Activated CD4-positive, alpha-beta memory T cell treated with anti-CD3 and anti-CD28 coated beads for 36 hours (primary cell): ENCODE measurements around the gene PDAP1. TPM values are rescaled to one million over a fixed set of nuclear protein-coding genes. Genes with fewer than 3 reads are reported as not detected.
A peak's percentile ranks its signal among the peaks of the same experiment; 100 is the strongest.

ENCODE experiments used
- CTCF ChIA-PET: fragments of 350-600 bp; sonication (Branson Sonifier 250); formaldehyde crosslinking; loops from one replicate; lab custom pipeline; 2021; ENCODE audit warnings: antibody characterized with exemption, inconsistent platforms; lab: Charles Lee
- POLR2A ChIA-PET: fragments of 350-600 bp; sonication (Branson Sonifier 250); formaldehyde crosslinking; loops from one replicate; lab custom pipeline; 2021; ENCODE audit warnings: antibody characterized with exemption; lab: Charles Lee
- DNase-seq: peaks from one replicate; pipeline ENCODE4 v3.0.0-alpha.2; 2020
- H3K27ac Mint-ChIP-seq: one replicate; pipeline ENCODE4 v1.8.0; 2021; ENCODE audit warnings: mixed read lengths
- H3K27me3 Mint-ChIP-seq: one replicate; pipeline ENCODE4 v1.8.0; 2021; ENCODE audit warnings: mixed read lengths
- H3K36me3 Mint-ChIP-seq: one replicate; pipeline ENCODE4 v1.8.0; 2021; ENCODE audit warnings: mixed read lengths
- H3K4me1 Mint-ChIP-seq: one replicate; pipeline ENCODE4 v1.8.0; 2021; ENCODE audit warnings: low read depth, mixed read lengths
- H3K4me3 Mint-ChIP-seq: one replicate; pipeline ENCODE4 v1.8.0; 2021; ENCODE audit warnings: mild to moderate bottlenecking, mixed read lengths
- H3K9me3 Mint-ChIP-seq: one replicate; pipeline ENCODE4 v1.8.0; 2021; ENCODE audit warnings: mixed read lengths
- intact Hi-C: fragments of 100-400 bp; cut with micrococcal nuclease; formaldehyde crosslinking; loops from one replicate; pipeline ENCODE4 v1.15.1; 2023
- total RNA-seq, 2 experiments: library from RNA; stranded (reverse); gene quantifications; one replicate each; pipeline ENCODE4 v1.2.3, GENCODE V29; 2021

The PDAP1 gene
- total RNA-seq, 2 experiments from 2014 or later, result 149 to 162 TPM

DNA sequence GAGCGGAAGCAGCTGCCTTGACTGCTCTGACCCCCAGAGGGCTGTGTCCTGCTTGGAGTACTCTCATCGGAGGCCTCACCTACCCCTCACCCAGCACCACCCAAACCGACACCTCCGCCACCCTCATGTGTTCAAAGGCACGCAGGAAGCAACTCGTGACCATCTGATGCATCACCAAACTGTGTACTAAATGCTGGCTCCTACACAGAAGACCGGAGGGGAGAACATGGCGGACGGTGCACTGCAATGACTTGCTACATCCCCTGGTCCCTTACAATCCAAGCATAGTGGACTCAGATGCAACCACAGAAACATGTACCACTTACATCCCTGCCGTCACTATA, 3.4 kb downstream of the PDAP1 start:
- Mint-ChIP-seq H3K36me3 (peaks cover 39% of the 10 kb centered on the region), H3K27ac (no peak overlapping the region), H3K27me3 (no peaks in the 10 kb centered on the region), H3K4me3 (no peak overlapping the region), H3K9me3 (no peaks in the 10 kb centered on the region), H3K4me1 (peaks cover 27% of the 10 kb centered on the region)
- DNase-seq, result no peak
- intact Hi-C loops, result loop anchor here (10.0 kb wide), 1 partner anchor 150 kb away; the partner anchor contains the start of genes FAM200A and ZNF655
- ChIA-PET CTCF (interaction anchor here (1.2 kb wide), 1 partner anchor 13 kb away, joined by 3 read pairs; no protein-coding TSS in a partner anchor), POLR2A (no interaction called here)

GRCh38 chr7:99404235-99404976, 4.0 kb downstream of the PDAP1 start:
- peaks cover 24% of the 10 kb centered on the region for H3K4me1 Mint-ChIP-seq
- no peak for DNase-seq
- H3K4me3 Mint-ChIP-seq, result no peak overlapping the region
- no peaks in the 10 kb centered on the region for H3K27me3 Mint-ChIP-seq
- CTCF ChIA-PET, result interaction anchor here (1.2 kb wide), 1 partner anchor 12 kb away, joined by 3 read pairs; no protein-coding TSS in a partner anchor
- no peaks in the 10 kb centered on the region for H3K9me3 Mint-ChIP-seq
- intact Hi-C loops, result loop anchor here (10.0 kb wide), 1 partner anchor 150 kb away; the partner anchor contains the start of genes FAM200A and ZNF655
- no peak overlapping the region for H3K27ac Mint-ChIP-seq
- POLR2A ChIA-PET, result no interaction called here
- H3K36me3 Mint-ChIP-seq, result peaks cover 36% of the 10 kb centered on the region

- peaks cover 32% of the 10 kb centered on the region for H3K36me3 Mint-ChIP-seq
- no peaks in the 10 kb centered on the region for H3K27me3 Mint-ChIP-seq
- H3K27ac Mint-ChIP-seq, result no peak overlapping the region
- no peak for DNase-seq
- CTCF ChIA-PET, result no interaction called here
- peaks cover 24% of the 10 kb centered on the region for H3K4me1 Mint-ChIP-seq
- H3K9me3 Mint-ChIP-seq, result no peaks in the 10 kb centered on the region
- intact Hi-C loops, result loop anchor here (10.0 kb wide), 1 partner anchor 151 kb away; the partner anchor contains the start of genes FAM200A and ZNF655
- no peak overlapping the region for H3K4me3 Mint-ChIP-seq
- POLR2A ChIA-PET, result interaction anchor here (2.3 kb wide), 1 partner anchor 10 kb away, joined by 7 read pairs; no protein-coding TSS in a partner anchor
Observed at GRCh38 chr7:99403764-99404163, 4.6 kb downstream of the PDAP1 start.

DNA sequence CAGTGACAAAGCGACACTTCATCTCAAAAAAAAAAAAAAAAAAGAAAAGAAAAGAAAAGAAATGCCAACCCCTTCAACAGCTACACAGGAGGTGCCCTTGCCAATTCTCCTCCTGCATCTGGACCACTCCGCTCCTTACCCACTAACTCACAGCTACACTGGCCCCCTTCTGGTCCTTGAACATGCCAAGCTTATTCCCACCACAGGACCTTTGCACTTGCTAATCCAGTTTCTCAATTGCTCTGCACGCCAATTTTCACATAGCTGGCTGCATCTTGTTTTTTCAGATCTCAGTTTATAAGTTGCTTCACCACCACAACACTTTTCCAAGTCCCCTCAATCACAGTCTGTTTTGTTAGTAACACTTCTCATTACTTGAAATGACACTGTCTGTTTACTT, 5.5 kb downstream of the PDAP1 start:
- Mint-ChIP-seq H3K4me3 (no peak overlapping the region), H3K36me3 (peaks cover 37% of the 10 kb centered on the region), H3K27ac (no peak overlapping the region), H3K9me3 (no peaks in the 10 kb centered on the region), H3K4me1 (peaks cover 26% of the 10 kb centered on the region), H3K27me3 (no peaks in the 10 kb centered on the region)
- no peak for DNase-seq
- ChIA-PET POLR2A (interaction anchor here (2.3 kb wide), 1 partner anchor 9 kb away, joined by 7 read pairs; no protein-coding TSS in a partner anchor), CTCF (no interaction called here)
- intact Hi-C loops, result loop anchor here (10.0 kb wide), 1 partner anchor 152 kb away; the partner anchor contains the start of genes FAM200A and ZNF655

- intact Hi-C loops, result no loop called here
- POLR2A ChIA-PET, result interaction anchor here (0.6 to 2.7 kb wide), 6 partner anchors 8 to 100 kb away, joined by 3 to 11 read pairs (median 4); partner anchors contain the start of genes BUD31, PDAP1 and ZNF394
- Mint-ChIP-seq H3K9me3 (no peaks in the 10 kb centered on the region), H3K4me1 (peaks cover 8% of the 10 kb centered on the region), H3K4me3 (no peak overlapping the region), H3K36me3 (peaks cover 50% of the 10 kb centered on the region), H3K27me3 (no peaks in the 10 kb centered on the region), H3K27ac (peak overlapping the region; percentile 50)
- CTCF ChIA-PET, result no interaction called here
- DNase-seq, result no peak
Observed at GRCh38 chr7:99399597-99399996, 8.8 kb downstream of the PDAP1 start.

- intact Hi-C loops, result no loop called here
- Mint-ChIP-seq H3K4me1 (peaks cover 5% of the 10 kb centered on the region), H3K36me3 (peaks cover 51% of the 10 kb centered on the region), H3K9me3 (no peaks in the 10 kb centered on the region), H3K4me3 (no peak overlapping the region), H3K27ac (peak overlapping the region; percentile 50), H3K27me3 (no peaks in the 10 kb centered on the region)
- ChIA-PET POLR2A (interaction anchor here (0.6 to 2.7 kb wide), 5 partner anchors 8 to 101 kb away, joined by 3 to 11 read pairs (median 4); partner anchors contain the start of genes BUD31, PDAP1 and ZNF394), CTCF (no interaction called here)
- no peak for DNase-seq
Observed at GRCh38 chr7:99398891-99399445, 9.4 kb downstream of the PDAP1 start.

DNA sequence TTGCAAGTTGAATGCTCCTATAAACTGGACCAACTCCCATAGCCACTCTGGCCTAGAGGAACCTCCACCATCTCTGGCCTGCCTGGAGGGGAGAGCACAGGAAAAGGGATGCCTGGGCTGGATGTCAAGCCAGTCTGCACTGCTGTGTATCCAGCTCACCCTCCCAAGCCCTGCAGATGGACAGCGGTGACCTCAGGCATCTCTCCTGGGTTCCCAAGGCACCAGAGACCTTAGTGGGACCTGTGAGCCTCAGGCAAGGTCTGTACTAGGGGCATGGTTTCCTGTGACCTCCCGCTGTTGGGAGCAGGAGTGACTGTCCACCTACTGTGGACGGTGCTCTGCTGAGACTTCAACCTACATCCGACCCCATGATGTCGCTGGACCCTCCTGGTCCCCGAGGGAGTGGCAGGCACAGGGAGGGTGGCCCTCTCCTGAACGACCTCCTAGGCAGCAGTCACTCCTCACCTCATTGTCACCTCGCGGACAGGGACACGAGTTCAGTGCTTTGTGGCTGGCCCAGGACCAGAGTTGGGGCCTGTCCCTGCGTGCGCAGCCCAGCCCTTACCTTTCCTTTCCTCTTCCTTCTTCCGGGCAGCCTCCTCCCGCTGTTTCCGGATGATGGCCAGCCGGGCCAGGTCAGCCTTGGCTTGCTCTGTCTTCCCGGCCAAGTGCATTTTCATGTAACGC, 11.0 kb downstream of the PDAP1 start:
- H3K9me3 Mint-ChIP-seq, result no peaks in the 10 kb centered on the region
- no peaks in the 10 kb centered on the region for H3K27me3 Mint-ChIP-seq
- H3K27ac Mint-ChIP-seq, result peak overlapping the region; percentile 50
- CTCF ChIA-PET, result no interaction called here
- H3K4me3 Mint-ChIP-seq, result peak overlapping the region; percentile 1
- DNase-seq, result no peak
- POLR2A ChIA-PET, result interaction anchor here (2.0 to 2.5 kb wide), 3 partner anchors 9 to 17 kb away, joined by 7 to 8 read pairs (median 7); no protein-coding TSS in a partner anchor
- peaks cover 16% of the 10 kb centered on the region for H3K4me1 Mint-ChIP-seq
- H3K36me3 Mint-ChIP-seq, result peaks cover 57% of the 10 kb centered on the region
- intact Hi-C loops, result no loop called here

DNA sequence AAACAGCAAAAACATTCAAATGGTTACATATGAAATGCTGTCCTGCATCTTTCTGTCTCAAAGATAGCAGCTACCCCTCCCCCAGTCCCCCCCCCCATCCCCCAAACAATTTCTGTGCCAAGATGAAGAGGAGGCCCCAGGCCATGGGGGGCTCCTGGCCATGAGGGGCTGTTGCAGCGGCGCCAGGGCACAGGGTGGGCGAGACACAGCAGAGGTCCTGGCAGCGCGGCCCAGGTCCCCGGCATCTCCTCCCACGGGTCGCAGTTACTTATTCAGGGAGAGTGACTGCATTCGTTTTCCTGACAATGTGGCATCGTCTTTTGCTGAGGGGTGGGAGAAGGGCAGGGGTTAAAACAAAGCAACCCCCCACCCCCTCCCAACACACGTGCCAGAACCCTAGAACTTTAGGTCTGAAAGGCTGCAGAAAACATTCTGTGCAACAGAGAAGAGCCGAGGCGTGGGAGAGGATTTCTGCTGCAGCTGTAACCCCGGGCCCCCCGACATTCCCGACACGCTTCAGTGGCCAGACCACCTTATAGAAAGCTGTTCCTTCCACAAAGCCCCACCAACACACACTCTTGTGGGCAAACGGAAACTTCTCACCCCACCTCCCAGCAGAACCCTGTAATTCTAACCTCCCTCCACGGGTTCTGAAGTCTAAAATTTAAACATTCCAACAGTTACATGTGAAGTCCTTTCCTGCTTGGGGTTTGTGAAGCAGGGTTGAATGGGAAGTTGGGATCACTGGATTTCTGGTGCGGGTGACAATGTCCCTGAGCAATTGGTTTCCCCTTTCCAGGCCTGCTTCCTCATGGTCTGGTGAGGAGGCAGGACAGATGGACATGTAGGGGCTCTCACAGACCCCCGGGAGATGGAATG, 11.7 kb downstream of the PDAP1 start:
- H3K36me3 Mint-ChIP-seq, result peaks cover 58% of the 10 kb centered on the region
- no peak overlapping the region for H3K4me3 Mint-ChIP-seq
- H3K4me1 Mint-ChIP-seq, result peaks cover 20% of the 10 kb centered on the region
- intact Hi-C loops, result no loop called here
- no peaks in the 10 kb centered on the region for H3K27me3 Mint-ChIP-seq
- ChIA-PET POLR2A (interaction anchor here (0.5 to 2.5 kb wide), 3 partner anchors 10 to 45 kb away, joined by 3 to 8 read pairs (median 7); no protein-coding TSS in a partner anchor), CTCF (no interaction called here)
- H3K27ac Mint-ChIP-seq, result peak overlapping the region; percentile 51
- DNase-seq, result no peak
- H3K9me3 Mint-ChIP-seq, result no peaks in the 10 kb centered on the region

DNA sequence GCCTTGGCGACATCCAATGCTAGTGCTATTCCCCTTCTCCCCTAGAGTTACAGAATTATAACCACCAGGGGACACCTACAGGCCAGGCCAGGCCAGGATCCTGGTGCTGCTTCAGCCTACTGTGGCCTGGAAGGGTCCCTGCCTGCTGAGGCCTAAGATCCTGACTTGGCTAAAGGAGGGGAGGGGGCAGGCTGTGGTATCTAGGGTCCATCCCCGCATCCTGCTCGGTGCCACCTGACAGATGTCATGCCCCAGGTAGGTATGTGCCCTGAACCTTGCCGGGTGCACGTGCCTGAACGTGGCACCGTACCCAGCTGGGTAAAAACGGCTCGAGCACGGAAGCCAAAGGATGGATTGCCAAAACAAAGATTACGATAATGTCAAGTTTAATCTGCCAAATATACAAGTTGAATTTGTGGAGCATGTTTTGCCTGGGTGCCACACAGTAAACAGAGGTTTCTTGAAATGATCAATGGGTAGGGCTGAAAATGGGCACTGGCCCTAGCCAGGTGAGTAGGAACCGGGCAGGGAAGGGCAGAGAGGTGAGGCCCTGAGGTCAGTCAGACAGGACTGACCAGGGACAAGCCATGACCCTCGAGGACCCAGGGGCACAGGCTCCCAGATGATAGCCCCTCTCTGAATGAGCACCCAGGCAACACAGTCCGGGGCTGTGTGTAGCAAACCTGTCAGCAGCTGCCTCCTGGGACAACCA, 12.6 kb downstream of the PDAP1 start:
- DNase-seq, result no peak
- ChIA-PET CTCF (no interaction called here), POLR2A (interaction anchor here (0.5 to 2.5 kb wide), 3 partner anchors 10 to 46 kb away, joined by 3 to 8 read pairs (median 7); no protein-coding TSS in a partner anchor)
- H3K27me3 Mint-ChIP-seq, result no peaks in the 10 kb centered on the region
- peaks cover 56% of the 10 kb centered on the region for H3K36me3 Mint-ChIP-seq
- peaks cover 20% of the 10 kb centered on the region for H3K4me1 Mint-ChIP-seq
- H3K9me3 Mint-ChIP-seq, result no peaks in the 10 kb centered on the region
- peak overlapping the region; percentile 51 for H3K27ac Mint-ChIP-seq
- no peak overlapping the region for H3K4me3 Mint-ChIP-seq
- intact Hi-C loops, result no loop called here

DNA sequence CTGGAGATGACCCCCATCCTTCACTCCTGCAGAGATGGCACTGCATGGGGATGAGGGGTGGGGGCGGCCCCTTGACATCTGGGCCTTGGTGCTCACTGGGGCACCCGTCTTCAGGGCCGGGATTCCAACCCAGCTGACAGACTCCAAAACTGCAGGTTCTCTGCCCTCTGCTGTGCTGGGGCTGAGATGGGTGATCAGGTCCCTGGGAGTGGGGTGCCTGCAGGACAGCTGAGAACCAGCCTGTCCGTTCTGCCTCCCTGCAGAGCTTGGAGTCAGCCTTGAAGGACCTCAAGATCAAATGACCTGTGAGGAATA, 14.3 kb downstream of the PDAP1 start:
- ChIA-PET POLR2A (interaction anchor here (0.6 to 2.6 kb wide), 5 partner anchors 8 to 39 kb away, joined by 4 to 7 read pairs (median 6); partner anchors contain the start of gene BUD31), CTCF (no interaction called here)
- intact Hi-C loops, result no loop called here
- Mint-ChIP-seq H3K9me3 (no peaks in the 10 kb centered on the region), H3K27ac (peak overlapping the region; percentile 49), H3K36me3 (peaks cover 57% of the 10 kb centered on the region), H3K4me3 (no peak overlapping the region), H3K4me1 (peaks cover 20% of the 10 kb centered on the region), H3K27me3 (no peaks in the 10 kb centered on the region)
- DNase-seq, result no peak
